ENCODE measurements around the gene NID2. TPM values are rescaled to one million over a fixed set of nuclear protein-coding genes. Genes with fewer than 3 reads are reported as not detected.

Gene NID2
- total and polyA plus RNA-seq, 9 of the 15 experiments (the other 6 are each of a cell fraction or from before 2014, with no cell fraction given) = 0.04 to 0.45 (median 0.16) TPM; not detected in 3

DNA sequence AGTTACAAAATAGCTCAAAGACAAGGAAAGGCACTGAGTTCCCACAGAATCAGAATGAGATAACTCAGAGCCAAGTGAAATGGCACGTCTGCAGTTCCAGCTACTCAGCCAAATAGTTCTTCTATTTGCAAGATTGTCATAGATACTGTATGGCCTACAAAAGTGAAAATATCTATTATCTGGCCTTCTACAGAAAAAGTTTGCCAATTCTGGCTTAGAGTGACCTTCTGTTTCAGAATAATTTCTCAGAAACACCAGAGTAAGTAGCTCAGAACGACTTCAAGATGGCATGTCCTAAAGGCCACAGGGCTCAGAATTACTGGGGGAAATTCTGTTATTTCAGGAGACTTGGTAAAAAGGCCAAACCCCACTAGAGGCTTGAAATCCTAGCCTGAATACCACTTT lies 90.2 kb downstream of the NID2 start:
- Histone ChIP-seq H3K9me1 (ENCODE audit: control insufficient read depth, insufficient read depth, low read length) (no peaks in the 10 kb centered on the region), H3K4me3 (no peak overlapping the region), H3K27ac (ENCODE audit: extremely low read depth, low read depth, low read length) (no peak overlapping the region), H3K79me2 (ENCODE audit: control insufficient read depth, insufficient read depth, low read length) (no peaks in the 10 kb centered on the region), H3K27me3 (ENCODE audit: control insufficient read depth in 2 of 2, insufficient read depth in 2 of 2, low read length in 2 of 2) (peaks cover 3 to 10% of the 10 kb centered on the region in 2 experiments; a peak in 3 of 5 replicates), H2AFZ (ENCODE audit: low read depth, low read length) (no peak overlapping the region), H3K4me1 (replicated peaks in 1 of 2; ENCODE audit: control insufficient read depth in 2 of 2, insufficient read depth in 2 of 2, low read length in 2 of 2) (no peaks in the 10 kb centered on the region), H3K9ac (ENCODE audit: insufficient read depth in 1 of 2, low read depth in 2 of 2, low read length in 2 of 2) (no peak overlapping the region), H3K9me3 (replicated peaks; ENCODE audit: control insufficient read depth, insufficient read depth, low read depth, low read length) (no peaks in the 10 kb centered on the region), H4K20me1 (replicated peaks; ENCODE audit: control insufficient read depth, insufficient read depth, low read length) (no peaks in the 10 kb centered on the region), H3K4me2 (ENCODE audit: insufficient read depth, low read length) (no peak overlapping the region), H3K36me3 (ENCODE audit: control insufficient read depth, insufficient read depth, low read length) (no peaks in the 10 kb centered on the region)
- FAIRE-seq = no peak
- CTCF ChIA-PET (ENCODE audit: low intra/inter-chr PET ratio) = interaction anchor here (0.7 kb wide), 1 partner anchor 10 kb away, joined by 3 read pairs; no protein-coding TSS in a partner anchor
- in situ Hi-C loops (cut with MboI) = no loop called here
- no TSS peak for BruUV-seq (replicated peaks)
- intact Hi-C loops (cut with micrococcal nuclease) = loop anchor here (5.0 kb wide), 1 partner anchor 196 kb away; no protein-coding TSS in a partner anchor
- no peak; the same call in 2 of the 3 replicates for ATAC-seq
- POLR2A ChIA-PET = no interaction called here
- DNase-seq (ENCODE audit: extremely low read depth in 1 of 4, low spot score in 3 of 4) = no peak
- WGBS (ENCODE audit: insufficient coverage, low coverage, missing lambda C conversion rate) = 0% methylated on average over 2 of the region's 2 CpGs
- TF ChIP-seq NR3C1 (CRISPR knock-in tag; IDR thresholded peaks at IDR 0.05) = no peak
- no peak for TF ChIP-seq ZKSCAN3 (CRISPR knock-in tag; IDR thresholded peaks at IDR 0.05)
- TF ChIP-seq PCBP2 (IDR thresholded peaks at IDR 0.05; ENCODE audit: low read depth, low read length, poor library complexity, severe bottlenecking) = no peak
- no peak for TF ChIP-seq NCOR1 (IDR thresholded peaks at IDR 0.05)
- no peak for TF ChIP-seq TFAM (CRISPR knock-in tag; conservative IDR thresholded peaks at IDR 0.05)
- no peak for TF ChIP-seq MCM7 (IDR thresholded peaks at IDR 0.05)
- TF ChIP-seq, protein P1, sequence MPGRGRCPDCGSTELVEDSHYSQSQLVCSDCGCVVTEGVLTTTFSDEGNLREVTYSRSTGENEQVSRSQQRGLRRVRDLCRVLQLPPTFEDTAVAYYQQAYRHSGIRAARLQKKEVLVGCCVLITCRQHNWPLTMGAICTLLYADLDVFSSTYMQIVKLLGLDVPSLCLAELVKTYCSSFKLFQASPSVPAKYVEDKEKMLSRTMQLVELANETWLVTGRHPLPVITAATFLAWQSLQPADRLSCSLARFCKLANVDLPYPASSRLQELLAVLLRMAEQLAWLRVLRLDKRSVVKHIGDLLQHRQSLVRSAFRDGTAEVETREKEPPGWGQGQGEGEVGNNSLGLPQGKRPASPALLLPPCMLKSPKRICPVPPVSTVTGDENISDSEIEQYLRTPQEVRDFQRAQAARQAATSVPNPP (IDR thresholded peaks at IDR 0.05; ENCODE audit: borderline replicate concordance, insufficient read depth, insufficient read length) = no peak
- TF ChIP-seq, protein P2, sequence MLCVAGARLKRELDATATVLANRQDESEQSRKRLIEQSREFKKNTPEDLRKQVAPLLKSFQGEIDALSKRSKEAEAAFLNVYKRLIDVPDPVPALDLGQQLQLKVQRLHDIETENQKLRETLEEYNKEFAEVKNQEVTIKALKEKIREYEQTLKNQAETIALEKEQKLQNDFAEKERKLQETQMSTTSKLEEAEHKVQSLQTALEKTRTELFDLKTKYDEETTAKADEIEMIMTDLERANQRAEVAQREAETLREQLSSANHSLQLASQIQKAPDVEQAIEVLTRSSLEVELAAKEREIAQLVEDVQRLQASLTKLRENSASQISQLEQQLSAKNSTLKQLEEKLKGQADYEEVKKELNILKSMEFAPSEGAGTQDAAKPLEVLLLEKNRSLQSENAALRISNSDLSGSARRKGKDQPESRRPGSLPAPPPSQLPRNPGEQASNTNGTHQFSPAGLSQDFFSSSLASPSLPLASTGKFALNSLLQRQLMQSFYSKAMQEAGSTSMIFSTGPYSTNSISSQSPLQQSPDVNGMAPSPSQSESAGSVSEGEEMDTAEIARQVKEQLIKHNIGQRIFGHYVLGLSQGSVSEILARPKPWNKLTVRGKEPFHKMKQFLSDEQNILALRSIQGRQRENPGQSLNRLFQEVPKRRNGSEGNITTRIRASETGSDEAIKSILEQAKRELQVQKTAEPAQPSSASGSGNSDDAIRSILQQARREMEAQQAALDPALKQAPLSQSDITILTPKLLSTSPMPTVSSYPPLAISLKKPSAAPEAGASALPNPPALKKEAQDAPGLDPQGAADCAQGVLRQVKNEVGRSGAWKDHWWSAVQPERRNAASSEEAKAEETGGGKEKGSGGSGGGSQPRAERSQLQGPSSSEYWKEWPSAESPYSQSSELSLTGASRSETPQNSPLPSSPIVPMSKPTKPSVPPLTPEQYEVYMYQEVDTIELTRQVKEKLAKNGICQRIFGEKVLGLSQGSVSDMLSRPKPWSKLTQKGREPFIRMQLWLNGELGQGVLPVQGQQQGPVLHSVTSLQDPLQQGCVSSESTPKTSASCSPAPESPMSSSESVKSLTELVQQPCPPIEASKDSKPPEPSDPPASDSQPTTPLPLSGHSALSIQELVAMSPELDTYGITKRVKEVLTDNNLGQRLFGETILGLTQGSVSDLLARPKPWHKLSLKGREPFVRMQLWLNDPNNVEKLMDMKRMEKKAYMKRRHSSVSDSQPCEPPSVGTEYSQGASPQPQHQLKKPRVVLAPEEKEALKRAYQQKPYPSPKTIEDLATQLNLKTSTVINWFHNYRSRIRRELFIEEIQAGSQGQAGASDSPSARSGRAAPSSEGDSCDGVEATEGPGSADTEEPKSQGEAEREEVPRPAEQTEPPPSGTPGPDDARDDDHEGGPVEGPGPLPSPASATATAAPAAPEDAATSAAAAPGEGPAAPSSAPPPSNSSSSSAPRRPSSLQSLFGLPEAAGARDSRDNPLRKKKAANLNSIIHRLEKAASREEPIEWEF (CRISPR knock-in tag; IDR thresholded peaks at IDR 0.05) = no peak
- no peak for TF ChIP-seq NCOA4 (IDR thresholded peaks at IDR 0.05; ENCODE audit: partially characterized antibody)
- TF ChIP-seq, protein P3, sequence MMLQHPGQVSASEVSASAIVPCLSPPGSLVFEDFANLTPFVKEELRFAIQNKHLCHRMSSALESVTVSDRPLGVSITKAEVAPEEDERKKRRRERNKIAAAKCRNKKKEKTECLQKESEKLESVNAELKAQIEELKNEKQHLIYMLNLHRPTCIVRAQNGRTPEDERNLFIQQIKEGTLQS (IDR thresholded peaks at IDR 0.05) = no peak
- TF ChIP-seq, protein P3 (CRISPR knock-in tag; conservative IDR thresholded peaks at IDR 0.05) = no peak
- TF ChIP-seq SMAD1 (IDR thresholded peaks at IDR 0.05; ENCODE audit: low read depth, low read length, partially characterized antibody) = no peak

Measured in K562 (cell line).